Thoracic aorta (tissue), 2 donors: ENCODE data around the gene ALLC. TPM values are rescaled to one million over a fixed set of nuclear protein-coding genes. Genes with fewer than 3 reads are reported as not detected.

ENCODE experiments used
- ATAC-seq: fragments of 150-250 bp; one replicate; pipeline ENCODE4 v1.8.0; 2017; ENCODE audit warnings: low read depth; ENCODE audit not compliant: insufficient number of reproducible peaks, low FRiP score
- DNase-seq: peaks from one replicate; pipeline ENCODE4 v3.0.0-alpha.2; 2020; ENCODE audit warnings: low spot score
- H3K27ac ChIP-seq, 2 donors: fragments of 200-600 bp; sonication (generic); 1 replicate in 1 of 2; 2 replicates in 1 of 2; pipeline ENCODE4 v1.5.1; 2016; ENCODE audit warnings: mild to moderate bottlenecking in 2 of 2, moderate library complexity in 2 of 2
- H3K27me3 ChIP-seq: fragments of 200-600 bp; sonication (generic); replicated peaks from 2 replicates; pipeline ENCODE4 v1.6.0; 2016; ENCODE audit warnings: mild to moderate bottlenecking; ENCODE audit not compliant: insufficient read depth
- H3K36me3 ChIP-seq: fragments of 200-600 bp; sonication (generic); one replicate; pipeline ENCODE4 v1.5.1; 2016
- H3K4me1 ChIP-seq, 2 donors: fragments of 200-600 bp; sonication (generic); 1 replicate in 1 of 2; 2 replicates in 1 of 2; pipeline versions ENCODE4 v1.5.1 to v1.6.0; 2016; ENCODE audit warnings: low read depth in 2 of 2, mild to moderate bottlenecking in 1 of 2; ENCODE audit not compliant: control insufficient read depth in 1 of 2
- H3K4me3 ChIP-seq: fragments of 200-600 bp; sonication (generic); 2 replicates; pipeline ENCODE4 v1.5.1; 2016; ENCODE audit warnings: mild to moderate bottlenecking
- H3K9me3 ChIP-seq: fragments of 200-600 bp; sonication (generic); 2 replicates; pipeline ENCODE4 v1.5.1; 2016
- CTCF ChIP-seq: fragments of 200-600 bp; sonication (generic); IDR thresholded peaks from one replicate; pipeline ENCODE4 v1.5.1; 2019; ENCODE audit warnings: antibody characterized with exemption
- total RNA-seq, 2 donors: library from RNA; depleted of rRNA; stranded (reverse); fragments of >200 nt; gene quantifications; one replicate each; pipeline versions ENCODE4 v1.1.0 to v1.2.3, GENCODE V29; 2016

The ALLC gene
- total RNA-seq, 2 donors from 2014 or later = 1.1 TPM; not detected in 1

DNA sequence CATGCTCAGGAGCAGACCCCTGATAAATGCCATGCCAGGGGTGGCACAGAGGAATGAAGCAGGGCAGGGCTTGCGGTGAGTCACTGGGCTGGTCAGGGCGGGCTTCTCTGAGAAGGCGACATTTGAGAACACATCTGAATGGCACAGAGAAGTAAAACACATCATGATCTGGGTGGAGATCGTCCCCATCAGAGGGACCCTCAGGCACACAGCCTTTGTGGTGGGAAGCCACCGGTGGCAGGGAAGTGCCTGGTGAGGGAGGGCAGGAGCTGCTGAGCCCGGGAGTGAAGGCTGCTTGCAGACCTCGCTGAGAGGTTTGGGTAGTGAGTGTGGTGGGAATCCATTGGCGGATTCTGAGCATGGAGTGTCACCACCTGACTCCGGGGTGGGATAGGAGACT, 89.8 kb downstream of the ALLC start:
- no peak for DNase-seq
- Histone ChIP-seq H3K36me3 (no peaks in the 10 kb centered on the region), H3K4me1 (no peaks in the 10 kb centered on the region), H3K9me3 (no peaks in the 10 kb centered on the region), H3K27ac (no peak overlapping the region), H3K27me3 (no peaks in the 10 kb centered on the region), H3K4me3 (no peak overlapping the region)
- no peak for TF ChIP-seq CTCF
- ATAC-seq = no peak

DNA sequence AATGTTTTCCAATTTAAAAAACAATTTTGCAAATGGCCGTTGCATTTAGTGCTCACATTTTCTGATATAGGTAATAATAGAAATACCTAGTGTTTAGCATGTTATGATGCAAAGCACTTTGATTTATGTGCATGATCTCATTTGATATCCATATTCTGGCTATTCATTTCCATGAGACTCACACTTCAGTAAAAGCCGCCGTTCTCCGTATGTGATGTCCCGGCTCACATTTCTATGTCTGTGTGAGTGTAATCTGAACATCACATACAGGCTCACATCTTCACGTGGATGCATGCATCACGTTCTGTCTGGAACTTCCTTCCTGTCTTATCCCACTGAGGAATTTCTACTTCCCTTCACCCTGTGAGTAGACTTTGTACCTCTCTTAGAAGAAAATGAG, 91.2 kb downstream of the ALLC start:
- TF ChIP-seq CTCF = no peak
- H3K27ac ChIP-seq = no peak overlapping the region
- no peak overlapping the region for H3K4me3 ChIP-seq
- no peaks in the 10 kb centered on the region for H3K9me3 ChIP-seq
- no peaks in the 10 kb centered on the region for H3K36me3 ChIP-seq
- no peaks in the 10 kb centered on the region for H3K4me1 ChIP-seq
- ATAC-seq (no peak), DNase-seq (no peak)
- no peaks in the 10 kb centered on the region for H3K27me3 ChIP-seq

DNA sequence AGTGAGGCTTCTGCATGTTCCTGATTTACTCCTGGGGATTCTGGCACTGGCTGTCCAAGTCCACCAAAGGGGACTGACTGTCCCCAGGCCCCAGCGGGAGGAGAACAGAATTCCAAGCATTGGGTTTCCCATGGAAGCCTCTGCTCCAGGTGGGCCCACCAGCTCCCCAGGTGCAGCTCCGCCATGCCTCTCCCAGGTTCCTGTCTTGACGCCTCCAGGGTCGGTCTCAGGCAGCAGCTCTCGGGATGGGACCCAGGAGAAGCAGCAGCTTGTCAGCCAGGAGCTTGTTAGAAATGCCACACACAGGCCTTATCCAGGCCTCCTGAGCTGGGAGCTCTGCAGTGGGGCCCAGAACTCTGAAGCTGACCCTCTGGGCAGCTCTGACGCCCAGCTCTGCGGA, 93.3 kb downstream of the ALLC start:
- no peak for ATAC-seq
- Histone ChIP-seq H3K36me3 (no peaks in the 10 kb centered on the region), H3K4me1 (no peaks in the 10 kb centered on the region)

DNA sequence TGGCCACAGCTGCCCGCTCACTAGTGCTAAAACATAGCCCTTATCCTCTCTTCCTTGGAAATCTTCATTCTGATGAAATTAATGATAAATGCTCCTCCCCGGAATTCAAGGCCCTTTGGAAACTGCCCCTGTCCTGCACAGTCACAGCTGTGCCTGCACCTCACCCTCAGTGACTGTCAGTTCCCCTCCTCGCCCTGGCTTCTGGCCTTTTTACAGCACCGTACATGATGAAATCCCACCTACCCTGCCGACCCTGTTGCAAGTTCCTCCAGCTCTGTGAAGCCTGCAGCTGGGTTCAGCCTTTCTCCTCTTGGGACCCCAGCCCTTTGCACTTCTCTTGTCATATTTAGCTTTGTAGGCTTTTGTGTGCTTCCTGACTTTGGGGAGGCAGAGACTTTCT, 93.8 kb downstream of the ALLC start:
- no peaks in the 10 kb centered on the region for H3K27me3 ChIP-seq
- no peak for DNase-seq
- no peak overlapping the region for H3K27ac ChIP-seq
- H3K4me3 ChIP-seq = no peak overlapping the region
- TF ChIP-seq CTCF = no peak
- no peaks in the 10 kb centered on the region for H3K36me3 ChIP-seq
- no peaks in the 10 kb centered on the region for H3K4me1 ChIP-seq
- ATAC-seq = no peak
- no peaks in the 10 kb centered on the region for H3K9me3 ChIP-seq

More for the DNA sequence above, 93.3 kb downstream of the ALLC start:
- no peak overlapping the region for H3K27ac ChIP-seq
- DNase-seq = no peak
- no peaks in the 10 kb centered on the region for H3K9me3 ChIP-seq
- no peak for TF ChIP-seq CTCF
- H3K27me3 ChIP-seq = no peaks in the 10 kb centered on the region
- H3K4me3 ChIP-seq = no peak overlapping the region

Other genes starting within 250 kb of the ALLC start
- 100 to 1,000 TPM; 120 to 126 TPM for gene ADI1, start 138.7 kb upstream of the ALLC start, total RNA-seq
- 10 to 100 TPM; 15.0 to 26.2 TPM for gene RNASEH1, start 99.9 kb upstream of the ALLC start, total RNA-seq
- 1,000 to 10,000 TPM; 1,181 to 1,621 TPM for gene RPS7, start 82.9 kb upstream of the ALLC start, total RNA-seq
- gene COLEC11, start 63.1 kb upstream of the ALLC start, total RNA-seq = 10 to 100 TPM in 1 of 2 donors, 1 to 10 TPM in 1; 9.4 to 22.5 TPM
- gene DCDC2C, start 45.4 kb downstream of the ALLC start, total RNA-seq = 10 to 100 TPM in 1 of 2 donors, 1 to 10 TPM in 1; 6.6 to 13.1 TPM